PC-3 (cell line): Measurements from ENCODE around the gene NKIRAS1.

Experiments used
- CTCF ChIP-seq: fragments of 300-600 bp; sonication (generic); conservative IDR thresholded peaks from 2 replicates; pipeline ENCODE4 v1.5.1; 2017; ENCODE audit warnings: antibody characterized with exemption, low read depth, mild to moderate bottlenecking, low read length
- EZH2 ChIP-seq: fragments of 300-600 bp; sonication (generic); IDR thresholded peaks from one replicate; pipeline ENCODE4 v1.6.1; 2017; ENCODE audit warnings: antibody characterized with exemption, mild to moderate bottlenecking, low read length; ENCODE audit not compliant: unreplicated experiment
- EZH2phosphoT487 ChIP-seq: fragments of 300-600 bp; sonication (generic); IDR thresholded peaks from 2 replicates; pipeline ENCODE4 v1.6.1; 2018; ENCODE audit warnings: mild to moderate bottlenecking, antibody characterized with exemption, low read length, borderline replicate concordance

GRCh38 chr3:23859012-23859743, 57.6 kb downstream of the NKIRAS1 start:
- TF ChIP-seq CTCF: no peak
- no peak for TF ChIP-seq EZH2
- TF ChIP-seq EZH2phosphoT487: no peak
